ENCODE results near the gene RGS19.
"Not testable (repeated sequence)": the region's sequence is repeated elsewhere in the genome, so short reads cannot be mapped to it uniquely, and the experiment has no call there.

Gene RGS19

DNA sequence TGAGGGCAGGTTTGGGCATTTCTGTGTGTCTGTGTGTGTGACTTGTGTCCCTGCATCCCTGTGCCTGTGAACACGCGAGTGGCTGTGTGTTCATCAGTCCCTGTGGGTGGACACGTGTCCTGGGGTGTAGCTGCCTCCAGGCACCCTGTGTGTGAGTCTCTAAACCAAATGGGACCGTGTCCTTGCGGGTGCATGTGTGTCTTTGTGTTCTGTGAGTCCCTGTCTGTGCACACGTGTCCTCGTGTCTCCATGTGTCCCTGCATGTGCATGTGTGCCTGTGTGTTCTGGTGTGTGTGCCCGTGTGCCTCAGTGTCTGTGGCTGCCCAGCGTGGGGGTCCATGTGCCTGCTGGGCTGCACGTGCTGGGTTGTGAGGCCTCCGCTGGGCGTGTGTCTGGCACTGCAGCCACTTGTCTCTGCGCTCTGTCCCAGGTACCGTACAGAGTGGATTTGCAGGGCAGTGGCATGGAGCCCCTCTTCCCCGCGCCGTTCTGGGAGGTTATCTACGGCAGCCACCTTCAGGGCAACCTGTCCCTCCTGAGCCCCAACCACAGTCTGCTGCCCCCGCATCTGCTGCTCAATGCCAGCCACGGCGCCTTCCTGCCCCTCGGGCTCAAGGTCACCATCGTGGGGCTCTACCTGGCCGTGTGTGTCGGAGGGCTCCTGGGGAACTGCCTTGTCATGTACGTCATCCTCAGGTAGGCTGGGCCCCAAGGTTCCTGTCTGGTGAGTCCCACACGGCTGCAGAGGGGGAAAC lies 13.1 kb upstream of the RGS19 start:
- DNase-seq, result no peak

- no peak for DNase-seq
Measured at GRCh38 chr20:64091770-64092169, 12.5 kb upstream of the RGS19 start.

- no peak for DNase-seq
Measured at GRCh38 chr20:64091340-64091739, 12.0 kb upstream of the RGS19 start.

- DNase-seq, result no peak
Measured at GRCh38 chr20:64090165-64090564, 10.8 kb upstream of the RGS19 start.

GRCh38 chr20:64088586-64088985 lies 9.3 kb upstream of the RGS19 start:
- DNase-seq, result not testable (repeated sequence)

DNA sequence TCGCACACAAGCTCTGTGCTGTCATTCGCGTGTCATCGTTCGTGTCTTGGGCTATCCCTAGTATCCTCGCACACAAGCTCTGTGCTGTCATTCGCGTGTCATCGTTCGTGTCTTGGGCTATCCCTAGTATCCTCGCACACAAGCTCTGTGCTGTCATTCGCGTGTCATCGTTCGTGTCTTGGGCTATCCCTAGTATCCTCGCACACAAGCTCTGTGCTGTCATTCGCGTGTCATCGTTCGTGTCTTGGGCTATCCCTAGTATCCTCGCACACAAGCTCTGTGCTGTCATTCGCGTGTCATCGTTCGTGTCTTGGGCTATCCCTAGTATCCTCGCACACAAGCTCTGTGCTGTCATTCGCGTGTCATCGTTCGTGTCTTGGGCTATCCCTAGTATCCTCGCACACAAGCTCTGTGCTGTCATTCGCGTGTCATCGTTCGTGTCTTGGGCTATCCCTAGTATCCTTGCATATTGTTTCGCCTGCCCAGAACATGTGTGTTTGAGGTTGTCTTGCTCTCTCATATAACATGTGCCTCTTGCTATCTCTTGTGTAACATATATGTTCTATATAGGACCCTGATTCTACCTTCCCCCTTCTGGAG lies 8.0 kb upstream of the RGS19 start:
- not testable (repeated sequence) for DNase-seq

DNA sequence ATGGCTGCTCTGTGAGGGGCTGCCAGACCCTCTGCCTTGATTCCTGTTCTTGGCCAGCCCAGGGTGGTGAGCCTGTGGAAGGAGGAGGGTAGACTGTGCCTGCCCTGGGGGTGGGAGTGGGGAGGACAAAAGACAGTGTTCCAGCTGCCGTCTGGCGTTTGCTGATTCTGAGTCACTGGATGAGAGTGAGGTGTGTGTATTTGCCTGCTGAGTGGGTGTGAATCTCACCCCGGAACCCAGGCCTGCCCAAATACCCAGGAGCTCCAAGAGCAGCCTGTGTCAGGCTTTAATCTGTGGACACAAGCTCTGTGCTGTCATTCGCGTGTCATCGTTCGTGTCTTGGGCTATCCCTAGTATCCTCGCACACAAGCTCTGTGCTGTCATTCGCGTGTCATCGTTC lies 7.5 kb upstream of the RGS19 start:
- DNase-seq, result no peak

GRCh38 chr20:64084685-64085152 lies 5.4 kb upstream of the RGS19 start:
- no peak for DNase-seq

- no peak for DNase-seq
Measured at GRCh38 chr20:64083804-64084684, 4.7 kb upstream of the RGS19 start, which contains the start of gene LKAAEAR1. Gene LKAAEAR1 (minus strand): TSS chr20:64084398. CDS start chr20:64084219, 179 bp downstream.

DNA sequence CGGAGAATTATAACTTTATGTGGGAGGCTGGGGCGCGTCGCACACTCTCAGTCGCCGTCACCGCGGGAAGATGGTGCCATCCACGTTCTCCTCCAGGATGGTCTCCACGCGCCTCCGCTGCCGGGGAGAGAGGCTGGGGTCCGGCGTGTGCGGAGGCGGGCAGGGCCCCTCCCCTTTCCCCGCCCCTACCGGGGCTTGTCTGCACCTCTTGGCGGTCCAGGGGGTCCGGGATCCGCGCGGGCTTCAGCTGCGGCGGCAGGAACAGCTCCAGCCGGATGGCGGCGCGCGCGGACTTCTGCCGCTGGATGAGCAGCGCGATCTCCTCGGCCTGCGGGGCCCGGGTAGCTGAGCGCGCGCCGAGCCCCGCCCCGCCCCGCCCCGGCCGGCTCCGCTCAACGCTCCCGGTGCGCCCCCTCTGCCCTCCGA lies 4.1 kb upstream of the RGS19 start:
- peak; percentile 85 for DNase-seq

DNA sequence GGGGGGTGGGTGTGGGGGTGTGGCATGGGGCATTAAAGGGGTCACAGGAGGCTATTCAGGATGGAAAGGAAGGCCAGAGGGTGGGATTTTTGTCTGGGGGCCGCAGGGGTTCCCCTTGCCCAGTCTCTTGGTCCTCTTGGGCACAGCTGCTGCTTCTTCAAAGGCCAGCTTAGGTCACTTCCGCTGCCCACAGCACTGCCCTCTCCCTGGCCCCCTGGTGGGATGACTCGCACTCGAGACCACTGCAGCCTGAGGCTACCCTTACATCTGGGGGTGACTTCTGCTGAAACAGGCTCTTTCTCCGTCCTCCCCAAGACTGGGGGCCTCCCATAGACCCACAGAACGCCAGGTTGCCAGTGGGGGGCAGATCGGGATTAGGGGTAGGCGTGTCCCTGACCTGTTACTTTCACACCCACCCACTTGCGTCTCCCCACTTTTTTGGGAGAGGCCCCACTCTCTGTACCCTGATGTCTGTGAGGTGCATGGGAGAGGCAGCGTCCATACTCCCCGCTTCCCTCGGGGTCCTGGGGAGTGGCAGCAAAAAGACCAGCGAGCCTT lies 3.6 kb upstream of the RGS19 start:
- DNase-seq, result no peak

- peak; percentile 52 for DNase-seq
Measured at GRCh38 chr20:64082126-64082731, 2.9 kb upstream of the RGS19 start.

- DNase-seq, result no peak
Measured at GRCh38 chr20:64081624-64081964, 2.3 kb upstream of the RGS19 start.

- no peak for DNase-seq
Measured at GRCh38 chr20:64080813-64081623, 1.7 kb upstream of the RGS19 start.

DNA sequence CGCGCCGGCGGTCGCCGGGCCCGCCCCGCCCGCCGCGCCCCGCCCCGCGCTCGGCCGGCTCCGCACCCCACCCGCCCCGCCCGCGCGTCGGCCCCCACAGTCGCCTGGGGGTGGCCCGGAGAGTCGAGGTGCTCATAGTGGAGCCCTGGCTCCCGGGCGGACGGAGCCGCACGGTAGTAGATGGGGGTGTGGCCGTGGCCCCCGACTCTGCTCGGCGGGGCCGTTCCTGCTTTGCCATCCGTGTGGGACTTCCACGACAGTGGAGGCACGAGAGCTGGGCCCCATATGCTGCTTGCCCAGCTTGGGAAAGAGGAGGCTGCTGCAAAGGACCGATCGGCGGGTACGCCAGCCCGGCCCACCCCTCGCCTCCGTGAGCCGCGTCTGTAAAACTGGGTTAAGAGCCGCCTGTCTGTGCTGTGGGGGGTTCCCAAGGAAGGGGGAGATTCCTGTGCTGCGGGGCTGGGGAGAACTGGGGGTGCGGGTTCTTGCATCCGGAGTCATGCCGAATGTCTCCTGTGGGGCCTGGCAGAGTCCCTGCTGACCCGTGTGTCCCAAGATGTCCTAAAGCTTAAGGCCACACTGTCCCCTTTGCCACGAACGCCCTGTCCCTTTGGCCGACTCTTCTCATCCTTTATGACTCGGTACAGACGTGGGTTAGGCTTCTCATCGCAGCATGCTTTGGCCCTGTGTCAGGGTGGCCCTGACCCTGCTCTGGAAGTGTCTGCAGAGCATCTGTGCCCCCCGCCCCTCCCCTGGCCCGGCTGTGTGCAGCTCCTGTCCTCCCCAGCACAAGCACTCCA lies 895 bp upstream of the RGS19 start, which contains the start of gene OPRL1:
Gene OPRL1, plus strand, starts transcription at position 70 of the 800 bp plus-strand sequence. CDS start 12,639 bp downstream, outside the sequence.
- no peak for DNase-seq

- no peak for DNase-seq
Measured at GRCh38 chr20:64078934-64079272, 415 bp downstream of the RGS19 start.

GRCh38 chr20:64077876-64078551 lies 1.3 kb downstream of the RGS19 start:
- peak; percentile 84 for DNase-seq

DNA sequence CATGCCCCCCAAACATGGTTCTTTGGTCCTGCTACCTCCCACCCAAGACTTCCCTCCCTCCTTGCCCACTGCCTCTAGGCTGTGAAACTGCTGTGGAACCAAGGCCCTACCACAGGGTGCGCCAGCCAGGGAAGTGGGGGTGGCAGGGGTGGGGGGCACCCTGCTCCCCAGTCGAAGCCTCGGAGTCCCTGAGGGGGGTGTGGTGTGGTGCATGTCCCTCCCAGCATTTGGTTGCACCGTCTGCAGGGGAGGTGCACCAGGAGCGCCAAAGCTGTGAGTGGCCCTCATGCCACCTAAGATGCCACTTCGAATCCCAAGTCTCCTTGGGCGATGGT lies 1.8 kb downstream of the RGS19 start:
- DNase-seq, result no peak

GRCh38 chr20:64077094-64077493 lies 2.2 kb downstream of the RGS19 start:
- DNase-seq, result peak; percentile 91

All from hematopoietic multipotent progenitor cell treated with erythropoietin and hydrocortisone succinate and interleukin-3 and kit ligand, for 4 days (in vitro differentiated cells).